Measurements from ENCODE around the gene ZNF524.

DNA sequence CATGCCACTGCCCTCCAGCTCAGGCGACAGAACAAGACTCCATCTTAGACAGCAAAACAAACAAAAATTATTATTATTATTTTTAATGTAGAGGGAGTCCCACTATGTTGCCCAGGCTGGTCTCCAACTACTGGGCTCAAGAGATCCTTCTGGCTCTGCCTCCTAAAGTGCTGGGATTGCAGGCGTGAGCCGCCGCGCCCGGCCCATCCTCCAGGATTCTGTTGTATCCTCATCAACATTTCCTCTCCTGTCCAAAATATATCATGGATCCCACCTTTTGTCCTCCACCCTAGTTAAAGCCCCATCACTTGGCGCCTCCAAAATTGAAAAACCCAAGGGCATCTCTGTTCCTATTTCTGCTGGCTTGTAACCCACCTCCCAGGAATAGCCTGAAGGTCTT lies 23.0 kb downstream of the ZNF524 start:
- no peak for TF ChIP-seq CTCF (IDR thresholded peaks at IDR 0.05)
- TF ChIP-seq POLR2A (IDR thresholded peaks at IDR 0.05), result no peak

Measured in body of pancreas (tissue), 4 donors.